ENCODE data around the gene PRR15L.
"Not testable (repeated sequence)": the region's sequence is repeated elsewhere in the genome, so short reads cannot be mapped to it uniquely, and the experiment has no call there.

PRR15L gene

DNA sequence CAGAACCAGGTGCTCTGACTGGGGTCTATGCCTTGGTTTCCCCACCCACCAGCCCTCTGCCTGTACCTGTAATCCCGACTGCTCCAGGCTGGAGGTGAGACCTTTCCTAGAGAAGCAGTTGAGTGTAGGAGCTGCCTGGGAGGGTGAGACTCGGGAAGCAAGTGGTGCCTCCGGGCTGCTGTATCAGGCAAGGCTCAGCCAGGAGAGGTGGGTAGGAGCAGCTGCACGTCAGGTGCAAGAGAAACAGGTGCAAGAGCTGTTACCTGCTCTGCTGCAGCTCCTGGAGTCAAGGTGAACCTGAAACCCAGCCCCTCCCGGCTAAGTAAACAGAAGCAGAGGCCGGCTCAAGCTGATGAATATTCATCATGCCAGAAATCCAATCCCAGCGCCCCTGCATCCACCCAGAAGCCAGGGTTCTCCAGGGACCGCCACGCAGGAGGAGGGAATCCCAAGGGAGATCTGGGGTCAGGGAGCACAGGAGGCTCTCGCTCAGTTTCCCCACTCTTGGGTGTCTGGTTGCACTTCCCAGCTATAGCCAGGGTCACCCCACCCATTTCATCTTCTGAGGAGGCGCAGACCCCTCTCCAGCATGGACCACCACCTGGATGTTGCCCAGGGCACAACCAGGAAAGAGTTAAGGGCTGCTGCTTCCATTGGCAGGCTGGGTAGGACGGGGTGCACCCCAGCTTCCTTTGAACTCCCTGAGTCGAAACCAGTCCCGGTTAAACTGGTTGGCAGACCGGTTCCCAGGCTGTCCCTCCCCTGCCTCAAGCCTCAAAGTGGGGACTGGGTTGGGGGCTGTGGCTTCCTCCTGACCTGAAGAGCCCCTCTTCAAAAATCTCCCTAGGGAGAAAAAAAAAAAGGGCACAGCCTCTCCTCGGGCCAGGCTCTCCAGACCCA lies at the start of gene PRR15L:
TSS of gene PRR15L (minus strand) at position 293 of the 900 bp plus-strand sequence. CDS start 4,649 bp downstream, outside the sequence.
- DNase-seq: peak; percentile 94

DNA sequence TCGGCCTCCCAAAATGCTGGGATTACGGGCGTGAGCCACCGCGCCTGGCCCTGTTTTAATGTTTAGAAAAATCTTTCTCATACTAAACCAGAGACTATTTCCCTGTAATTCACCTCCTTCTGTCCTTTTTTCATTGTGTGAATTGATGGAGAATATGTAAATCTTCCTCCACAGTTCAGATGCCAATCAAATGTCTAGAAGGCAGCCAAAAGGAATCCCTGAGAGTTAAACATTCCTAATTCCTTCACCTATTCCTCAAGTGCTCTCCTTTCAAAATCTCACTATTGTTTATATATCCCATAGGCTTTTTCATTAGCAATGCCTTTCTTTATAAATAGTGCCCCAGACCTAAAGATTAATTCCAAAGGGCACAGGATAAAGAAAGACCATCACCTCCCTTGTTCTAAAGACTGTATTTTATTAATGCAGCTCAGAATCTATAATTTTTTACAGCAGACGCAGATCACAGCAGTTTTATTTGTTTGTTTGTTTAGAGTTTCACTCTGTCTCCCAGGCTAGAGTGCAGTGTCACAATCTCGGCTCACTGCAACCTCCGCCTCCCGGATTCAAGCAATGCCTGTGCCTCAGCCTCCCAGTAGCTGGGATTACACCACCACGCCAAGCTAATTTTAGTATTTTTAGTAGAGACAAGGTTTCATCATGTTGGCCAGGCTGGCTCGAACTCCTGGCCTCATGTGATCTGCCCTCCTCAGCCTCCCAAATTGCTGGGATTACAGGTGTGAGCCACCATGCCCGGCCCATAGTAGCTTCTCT lies 49.4 kb upstream of the PRR15L start:
- DNase-seq: no peak

- DNase-seq: peak; percentile 21
Observed at GRCh38 chr17:48004983-48005382, 47.3 kb upstream of the PRR15L start.

- peak; percentile 87 for DNase-seq
Observed at GRCh38 chr17:48003417-48004151, 45.9 kb upstream of the PRR15L start.

DNA sequence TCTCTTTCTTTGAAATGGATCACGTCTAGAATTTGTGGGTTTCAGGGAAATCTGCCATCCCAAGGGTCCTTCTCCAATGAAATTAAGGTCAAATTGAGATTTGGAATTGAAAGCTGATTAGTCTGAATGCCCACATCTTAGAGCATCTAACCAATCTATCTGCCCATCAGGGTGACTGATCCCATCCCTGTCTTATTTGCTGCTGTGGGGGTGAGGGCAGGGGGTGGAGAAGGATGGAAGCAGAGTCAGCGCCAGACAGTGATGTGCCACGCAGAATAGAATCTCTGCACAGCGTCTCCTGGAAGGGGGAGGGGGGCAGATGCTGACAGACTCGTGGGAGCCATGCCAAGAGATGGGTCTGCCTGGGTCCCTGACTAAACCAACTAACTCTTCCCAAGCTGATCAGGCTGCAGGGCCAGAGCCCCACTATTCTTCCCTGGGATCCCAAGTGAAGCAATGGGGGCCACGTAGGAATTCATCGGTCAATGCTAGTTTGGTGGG lies 45.3 kb upstream of the PRR15L start:
- DNase-seq: peak; percentile 54

DNA sequence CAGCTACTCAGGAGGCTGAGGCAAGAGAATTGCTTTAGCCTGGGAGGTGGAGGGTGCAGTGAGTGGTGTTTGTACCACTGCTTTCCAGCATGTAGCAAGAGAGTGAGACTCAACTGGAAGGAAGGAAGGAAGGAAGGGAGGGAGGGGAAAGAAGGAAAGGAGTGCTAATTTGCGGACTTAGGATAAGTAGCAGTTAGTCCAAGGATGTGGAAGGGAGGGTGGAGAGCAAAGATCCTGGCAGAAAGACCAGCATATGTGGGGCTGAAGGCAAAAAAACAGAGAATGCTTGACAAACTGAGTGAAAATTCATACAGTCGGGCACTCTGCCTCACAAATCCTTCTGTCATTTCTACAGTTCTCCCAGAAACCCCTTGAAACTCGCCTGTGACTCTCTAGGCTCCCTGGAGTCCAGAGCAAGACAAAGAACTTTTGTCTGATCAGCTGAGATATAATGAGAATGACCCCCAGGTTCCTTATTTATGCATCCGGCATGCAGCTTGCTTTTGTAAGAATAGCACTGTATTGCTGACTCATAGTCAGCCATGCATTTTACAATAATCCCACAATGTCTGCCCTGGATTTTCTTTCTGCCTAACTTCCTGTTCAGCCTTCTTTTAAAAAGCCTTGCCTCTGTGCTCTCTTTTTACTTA lies 44.7 kb upstream of the PRR15L start:
- DNase-seq: no peak

DNA sequence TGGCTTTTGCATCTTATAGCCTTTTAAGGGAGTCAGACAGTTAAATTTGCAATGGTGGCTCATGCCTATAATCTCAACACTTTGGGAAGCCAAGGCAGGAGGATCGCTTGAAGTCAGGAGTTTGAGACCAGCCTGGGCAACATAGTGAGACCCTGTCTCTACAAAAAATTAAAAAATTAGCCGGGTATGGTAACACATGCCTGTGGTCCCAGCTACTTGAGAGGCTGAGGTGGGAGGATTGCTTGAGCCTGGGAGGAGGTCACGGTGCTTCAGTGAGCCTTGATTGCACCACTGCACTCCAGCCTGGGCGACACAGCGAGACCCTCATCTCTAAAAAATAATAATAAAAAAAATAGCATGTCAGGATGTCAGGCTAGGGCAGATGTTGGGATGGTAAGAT lies 44.0 kb upstream of the PRR15L start:
- not testable (repeated sequence) for DNase-seq

- no peak for DNase-seq
Observed at GRCh38 chr17:48001197-48001596, 43.5 kb upstream of the PRR15L start.

DNA sequence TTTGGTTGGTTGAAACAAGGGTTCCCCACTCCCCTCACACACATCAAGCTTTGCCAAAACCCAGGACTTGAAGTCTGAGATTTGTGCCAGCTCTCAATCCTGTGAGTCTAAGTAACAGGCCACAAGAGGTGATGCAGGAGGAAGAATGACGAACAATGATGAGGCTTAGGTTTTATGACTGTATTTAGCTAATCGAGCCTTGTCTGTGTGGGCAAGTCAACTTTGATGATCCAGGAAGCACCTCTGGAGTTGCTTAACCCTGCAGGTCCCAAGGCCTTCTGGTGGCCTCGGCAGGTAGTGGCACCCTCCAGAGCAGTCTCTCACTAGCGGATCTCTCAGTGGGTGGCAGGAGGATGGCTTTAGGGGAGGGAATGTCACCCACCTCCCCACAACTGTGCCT lies 41.9 kb upstream of the PRR15L start:
- DNase-seq: no peak

- no peak for DNase-seq
Observed at GRCh38 chr17:47998044-47998443, 40.4 kb upstream of the PRR15L start.

DNA sequence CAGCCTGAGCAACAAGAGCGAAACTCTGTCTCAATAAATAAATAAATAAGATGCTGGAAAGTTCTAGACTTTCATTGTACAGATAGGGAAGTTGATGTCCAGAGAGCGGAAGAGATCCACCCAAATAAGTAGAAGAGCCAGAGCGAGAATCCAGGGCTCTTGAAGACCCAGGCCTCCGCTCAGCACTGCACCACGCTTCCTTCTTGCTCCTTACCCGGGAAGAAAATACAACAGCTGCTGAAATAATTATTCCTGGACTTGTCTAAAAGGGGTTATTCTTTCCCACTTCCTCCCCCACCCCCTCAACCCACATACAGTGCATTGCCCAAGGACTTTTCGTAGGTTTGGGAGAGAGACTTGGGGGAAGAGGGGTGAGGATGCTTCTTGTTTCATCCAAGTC lies 39.9 kb upstream of the PRR15L start:
- no peak for DNase-seq

DNA sequence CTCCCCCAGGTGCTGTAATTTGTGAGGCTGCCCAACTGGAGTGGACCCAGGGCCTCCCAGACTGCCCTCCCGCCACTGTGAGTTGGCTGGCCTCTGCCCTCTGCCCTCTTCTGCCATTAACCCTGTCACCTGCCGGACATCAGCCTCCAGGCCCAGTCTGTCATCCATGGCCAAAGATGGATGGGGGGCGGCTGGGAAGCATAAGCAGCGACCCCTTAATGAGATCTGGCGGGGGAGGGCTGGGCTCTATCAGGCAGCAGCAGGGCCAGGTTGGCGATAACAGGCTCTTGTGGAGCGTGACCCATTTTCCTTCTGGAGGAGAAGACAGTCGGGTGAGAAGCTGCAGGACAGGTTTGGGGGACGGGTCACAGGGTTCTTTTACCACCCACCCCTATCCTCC lies 38.5 kb upstream of the PRR15L start:
- DNase-seq: no peak

DNA sequence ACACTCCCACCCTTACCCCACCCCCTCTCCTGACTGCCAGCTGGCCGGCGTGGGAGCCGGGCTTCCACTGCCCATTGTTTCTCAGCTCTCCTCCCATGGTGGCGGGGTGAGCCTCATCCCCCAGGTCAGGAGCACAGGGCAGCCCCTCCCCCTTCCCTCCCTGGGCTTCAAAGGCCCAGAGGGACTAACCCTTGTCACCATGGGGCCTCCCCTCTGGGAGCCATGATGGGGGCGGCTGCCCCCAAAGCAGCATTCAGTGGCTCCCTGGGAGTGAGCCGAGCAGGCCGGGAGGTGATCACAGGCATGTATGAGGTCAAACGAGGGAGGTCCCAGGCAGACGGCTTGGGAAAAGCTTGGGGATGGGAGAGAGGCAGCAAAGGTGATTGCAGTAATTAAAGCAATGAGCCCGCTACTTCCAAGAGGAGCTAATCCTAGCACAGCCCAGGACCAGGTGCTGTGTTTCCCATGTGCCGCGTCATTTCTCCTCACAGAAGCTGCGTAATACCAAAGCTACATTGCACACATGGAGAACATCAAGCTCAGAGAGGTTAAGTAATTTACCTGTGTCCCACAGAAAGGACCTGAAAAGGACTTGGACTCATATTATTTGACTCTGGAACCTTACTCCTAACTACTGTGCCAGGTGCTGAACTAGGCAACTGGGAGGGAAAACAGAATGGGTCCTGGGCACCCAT lies 37.7 kb upstream of the PRR15L start:
- DNase-seq: no peak

GRCh38 chr17:47994724-47995123 lies 37.0 kb upstream of the PRR15L start:
- DNase-seq: no peak

DNA sequence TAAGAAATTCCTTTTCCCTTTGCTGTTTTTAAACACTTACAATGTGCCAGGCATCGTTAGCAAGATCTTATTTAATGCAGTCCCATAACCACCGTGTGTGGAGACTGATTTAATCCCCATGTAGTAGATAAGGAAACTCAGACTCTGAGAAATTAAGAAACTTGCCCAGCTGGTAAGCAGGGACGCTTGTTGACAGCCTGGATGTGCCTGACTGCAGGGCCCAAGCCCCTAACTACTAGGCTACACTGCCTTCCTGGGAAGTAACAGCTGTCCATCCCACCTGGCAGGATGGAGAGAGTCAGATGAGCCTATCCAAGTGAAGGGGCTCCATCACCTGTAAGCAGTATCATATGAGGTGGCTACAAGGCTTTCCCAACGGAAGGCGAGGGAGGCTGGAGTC lies 36.3 kb upstream of the PRR15L start:
- no peak for DNase-seq

GRCh38 chr17:47993031-47993564 lies 35.4 kb upstream of the PRR15L start:
- no peak for DNase-seq

DNA sequence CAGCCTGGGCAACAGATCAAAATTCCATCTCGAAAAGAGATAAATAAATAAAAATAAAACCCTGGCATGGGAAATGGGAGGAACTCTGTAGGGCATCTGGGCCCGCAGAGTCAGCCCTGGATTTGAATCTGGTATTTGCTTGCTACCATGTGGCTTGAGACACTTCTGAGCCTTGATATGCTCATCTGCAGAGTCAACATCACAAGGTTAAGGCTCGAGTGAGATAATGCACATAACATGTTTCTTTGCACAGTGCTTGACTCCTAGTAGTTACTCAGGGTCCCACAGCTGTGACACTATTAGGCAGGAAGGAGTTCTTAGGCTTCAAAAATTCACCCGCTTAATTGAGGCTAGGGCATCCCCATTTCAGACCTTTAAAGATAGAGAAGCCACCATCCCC lies 34.5 kb upstream of the PRR15L start:
- DNase-seq: no peak

GRCh38 chr17:47990962-47991731 lies 33.5 kb upstream of the PRR15L start:
- no peak for DNase-seq

GRCh38 chr17:47989700-47990099 lies 32.0 kb upstream of the PRR15L start:
- no peak for DNase-seq

DNA sequence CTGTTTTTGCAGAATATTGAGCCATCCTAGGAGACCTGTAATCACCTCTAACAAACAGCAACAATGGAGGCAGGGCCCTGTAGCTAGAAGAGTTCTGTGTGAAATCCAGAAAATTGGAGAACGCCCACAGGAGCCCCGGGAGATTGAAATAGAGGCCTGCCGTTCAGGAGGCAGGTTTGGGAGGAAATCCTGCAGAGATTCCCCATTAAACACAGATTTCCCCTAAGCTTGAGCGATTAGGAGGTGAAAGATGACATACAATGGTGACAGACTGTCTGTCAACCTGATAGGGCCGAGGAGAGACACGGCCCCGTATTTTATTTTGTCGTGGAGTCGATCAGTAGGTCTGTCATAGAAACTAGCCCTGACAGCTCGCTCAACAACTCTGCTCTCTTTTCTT lies 31.5 kb upstream of the PRR15L start:
- no peak for DNase-seq

GRCh38 chr17:47988445-47988844 lies 30.8 kb upstream of the PRR15L start:
- DNase-seq: not testable (repeated sequence)

Data from NCI-H1105 (cell line).